ENCODE data around the gene GABRR3.

Gene GABRR3

GRCh38 chr3:98002717-98003116 is 32.4 kb downstream of the GABRR3 start:
- no peak overlapping the region for H4K8ac ChIP-seq (ENCODE audit: low read depth, low read length)
- H3K4ac ChIP-seq (ENCODE audit: low read depth, low read length): no peak overlapping the region
- H3K4me2 ChIP-seq (ENCODE audit: low read length): no peak overlapping the region
- no peak overlapping the region for H2BK15ac ChIP-seq (replicated peaks; ENCODE audit: low read depth)
- no peak overlapping the region for H2AK5ac ChIP-seq (ENCODE audit: low read length)
- no peak overlapping the region for H2BK5ac ChIP-seq (ENCODE audit: low read length)
- no CpG with 5 or more reads among the region's 1 CpG for WGBS (ENCODE audit: extremely low coverage, insufficient coverage, low lambda C conversion rate)
- no peak overlapping the region for H3K4me3 ChIP-seq (ENCODE audit: low read length)
- no peaks in the 10 kb centered on the region for H3K79me2 ChIP-seq (ENCODE audit: control insufficient read depth, insufficient read depth, low read length)
- H3K79me1 ChIP-seq (ENCODE audit: low read length): no peaks in the 10 kb centered on the region
- H3K27ac ChIP-seq (ENCODE audit: low read depth, low read length): no peak overlapping the region
- no peaks in the 10 kb centered on the region for H3K4me1 ChIP-seq (ENCODE audit: control insufficient read depth, low read depth, low read length)
- no peak for DNase-seq
- no peaks in the 10 kb centered on the region for H3K27me3 ChIP-seq (ENCODE audit: insufficient read depth, low read length, poor library complexity)
- no peak overlapping the region for H2BK120ac ChIP-seq (ENCODE audit: low read depth, low read length)
- H3K23ac ChIP-seq (ENCODE audit: low read length): no peak overlapping the region
- H3K9ac ChIP-seq (ENCODE audit: low read length): no peak overlapping the region
- H4K5ac ChIP-seq (ENCODE audit: low read length): no peak overlapping the region
- no peak overlapping the region for H3K18ac ChIP-seq (ENCODE audit: low read length)
- no peak overlapping the region for H3K56ac ChIP-seq (ENCODE audit: low read length)
- no peaks in the 10 kb centered on the region for H3K36me3 ChIP-seq (ENCODE audit: control insufficient read depth, insufficient read depth, low read length)

DNA sequence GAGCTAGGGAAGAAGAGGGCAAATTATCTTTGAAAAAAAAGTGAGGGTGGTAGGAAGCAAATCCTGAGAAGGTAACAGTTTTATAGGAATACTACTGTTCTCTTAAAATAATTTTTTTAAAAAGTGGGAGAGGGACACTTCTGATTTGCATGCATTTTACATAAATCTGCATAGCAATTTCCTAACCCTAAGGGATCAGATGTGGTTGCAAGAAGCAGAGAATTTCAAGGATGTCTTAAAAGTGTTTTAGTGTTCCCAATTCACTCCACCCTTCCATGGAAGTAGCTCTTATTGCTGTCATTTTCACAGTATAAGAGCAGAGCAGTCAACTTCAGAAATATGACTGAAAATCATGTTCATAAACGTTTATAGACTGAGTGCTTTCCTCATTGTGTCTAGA is 35.1 kb downstream of the GABRR3 start:
- Histone ChIP-seq H3K27ac (ENCODE audit: low read depth, low read length) (no peak overlapping the region), H2BK15ac (replicated peaks; ENCODE audit: low read depth) (no peak overlapping the region), H3K9ac (ENCODE audit: low read length) (no peak overlapping the region), H3K4ac (ENCODE audit: low read depth, low read length) (no peak overlapping the region), H2BK5ac (ENCODE audit: low read length) (no peak overlapping the region), H3K4me3 (ENCODE audit: low read length) (no peak overlapping the region), H3K36me3 (ENCODE audit: control insufficient read depth, insufficient read depth, low read length) (no peaks in the 10 kb centered on the region), H3K23ac (ENCODE audit: low read length) (no peak overlapping the region), H2BK120ac (ENCODE audit: low read depth, low read length) (no peak overlapping the region), H3K4me2 (ENCODE audit: low read length) (no peak overlapping the region), H3K18ac (ENCODE audit: low read length) (no peak overlapping the region), H3K79me2 (ENCODE audit: control insufficient read depth, insufficient read depth, low read length) (no peaks in the 10 kb centered on the region), H4K8ac (ENCODE audit: low read depth, low read length) (no peak overlapping the region), H4K5ac (ENCODE audit: low read length) (no peak overlapping the region), H3K79me1 (ENCODE audit: low read length) (no peaks in the 10 kb centered on the region), H2AK5ac (ENCODE audit: low read length) (no peak overlapping the region), H3K27me3 (ENCODE audit: insufficient read depth, low read length, poor library complexity) (no peaks in the 10 kb centered on the region), H3K4me1 (ENCODE audit: control insufficient read depth, low read depth, low read length) (no peaks in the 10 kb centered on the region), H3K56ac (ENCODE audit: low read length) (no peak overlapping the region)
- no CpG with 5 or more reads among the region's 1 CpG for WGBS (ENCODE audit: extremely low coverage, insufficient coverage, low lambda C conversion rate)
- no peak for DNase-seq

GRCh38 chr3:97999103-97999502 is 36.0 kb downstream of the GABRR3 start:
- Histone ChIP-seq H3K79me1 (ENCODE audit: low read length) (no peaks in the 10 kb centered on the region), H3K4me3 (ENCODE audit: low read length) (no peak overlapping the region), H3K9ac (ENCODE audit: low read length) (no peak overlapping the region), H3K18ac (ENCODE audit: low read length) (no peak overlapping the region), H4K5ac (ENCODE audit: low read length) (no peak overlapping the region), H4K8ac (ENCODE audit: low read depth, low read length) (no peak overlapping the region), H3K4me1 (ENCODE audit: control insufficient read depth, low read depth, low read length) (no peaks in the 10 kb centered on the region), H3K4ac (ENCODE audit: low read depth, low read length) (no peak overlapping the region), H3K23ac (ENCODE audit: low read length) (no peak overlapping the region), H3K4me2 (ENCODE audit: low read length) (no peak overlapping the region), H2BK15ac (replicated peaks; ENCODE audit: low read depth) (no peak overlapping the region), H3K27ac (ENCODE audit: low read depth, low read length) (no peak overlapping the region), H2AK5ac (ENCODE audit: low read length) (no peak overlapping the region), H3K79me2 (ENCODE audit: control insufficient read depth, insufficient read depth, low read length) (no peaks in the 10 kb centered on the region), H2BK120ac (ENCODE audit: low read depth, low read length) (no peak overlapping the region), H3K36me3 (ENCODE audit: control insufficient read depth, insufficient read depth, low read length) (no peaks in the 10 kb centered on the region), H3K27me3 (ENCODE audit: insufficient read depth, low read length, poor library complexity) (no peaks in the 10 kb centered on the region), H3K56ac (ENCODE audit: low read length) (no peak overlapping the region), H2BK5ac (ENCODE audit: low read length) (no peak overlapping the region)
- WGBS (ENCODE audit: extremely low coverage, insufficient coverage, low lambda C conversion rate): 100% methylated on average over 2 of the region's 5 CpGs
- DNase-seq: no peak

- no peak for DNase-seq
- no CpG with 5 or more reads among the region's 4 CpGs for WGBS (ENCODE audit: extremely low coverage, insufficient coverage, low lambda C conversion rate)
- H2BK5ac ChIP-seq (ENCODE audit: low read length): no peak overlapping the region
These were observed 38.1 kb downstream of the GABRR3 start for GRCh38 chr3:97996988-97997387.

DNA sequence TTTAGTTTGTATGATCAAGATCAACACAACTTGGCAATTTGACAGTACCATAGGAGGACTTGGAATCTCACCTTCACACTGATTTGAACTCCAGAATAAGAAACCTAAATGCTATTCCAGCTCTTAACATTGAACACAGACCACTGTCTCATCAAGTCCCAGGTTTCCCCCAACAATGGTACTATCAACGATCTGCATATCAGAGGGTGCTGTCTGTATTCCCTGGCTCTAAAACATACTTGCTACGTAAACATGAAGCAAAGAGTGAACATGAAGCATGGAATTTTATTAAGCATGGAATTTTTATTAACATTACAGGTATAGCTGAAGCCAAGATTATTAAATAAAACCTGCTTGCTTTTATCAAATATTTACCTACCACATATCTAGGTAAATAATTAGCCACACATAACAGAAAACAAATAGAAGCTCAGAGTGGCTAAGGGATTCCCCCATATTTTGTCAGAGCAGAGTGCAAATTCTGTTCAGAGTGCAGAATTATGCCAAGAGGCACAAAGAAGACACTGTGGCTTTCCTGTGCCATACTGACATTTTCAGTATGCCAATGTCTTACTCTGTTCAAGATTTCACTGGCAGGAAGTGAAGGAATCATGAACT is 40.7 kb downstream of the GABRR3 start:
- Histone ChIP-seq H3K27me3 (ENCODE audit: insufficient read depth, low read length, poor library complexity) (no peaks in the 10 kb centered on the region), H3K56ac (ENCODE audit: low read length) (no peak overlapping the region), H3K36me3 (ENCODE audit: control insufficient read depth, insufficient read depth, low read length) (no peaks in the 10 kb centered on the region), H2BK15ac (replicated peaks; ENCODE audit: low read depth) (no peak overlapping the region), H3K4me3 (ENCODE audit: low read length) (no peak overlapping the region), H2BK5ac (ENCODE audit: low read length) (no peak overlapping the region), H4K5ac (ENCODE audit: low read length) (no peak overlapping the region), H2AK5ac (ENCODE audit: low read length) (no peak overlapping the region), H3K4me2 (ENCODE audit: low read length) (no peak overlapping the region), H3K23ac (ENCODE audit: low read length) (no peak overlapping the region), H3K9ac (ENCODE audit: low read length) (no peak overlapping the region), H3K79me1 (ENCODE audit: low read length) (no peaks in the 10 kb centered on the region), H3K18ac (ENCODE audit: low read length) (no peak overlapping the region), H3K27ac (ENCODE audit: low read depth, low read length) (no peak overlapping the region), H3K4me1 (ENCODE audit: control insufficient read depth, low read depth, low read length) (no peaks in the 10 kb centered on the region), H4K8ac (ENCODE audit: low read depth, low read length) (no peak overlapping the region), H2BK120ac (ENCODE audit: low read depth, low read length) (no peak overlapping the region), H3K79me2 (ENCODE audit: control insufficient read depth, insufficient read depth, low read length) (no peaks in the 10 kb centered on the region), H3K4ac (ENCODE audit: low read depth, low read length) (no peak overlapping the region)
- DNase-seq: no peak
- no CpG with 5 or more reads among the region's 2 CpGs for WGBS (ENCODE audit: extremely low coverage, insufficient coverage, low lambda C conversion rate)

More at GRCh38 chr3:97996988-97997387, 38.1 kb downstream of the GABRR3 start:
- no peaks in the 10 kb centered on the region for H3K36me3 ChIP-seq (ENCODE audit: control insufficient read depth, insufficient read depth, low read length)
- H3K18ac ChIP-seq (ENCODE audit: low read length): no peak overlapping the region
- H3K4ac ChIP-seq (ENCODE audit: low read depth, low read length): no peak overlapping the region
- H4K8ac ChIP-seq (ENCODE audit: low read depth, low read length): no peak overlapping the region
- no peak overlapping the region for H3K27ac ChIP-seq (ENCODE audit: low read depth, low read length)
- no peak overlapping the region for H2BK120ac ChIP-seq (ENCODE audit: low read depth, low read length)
- H3K27me3 ChIP-seq (ENCODE audit: insufficient read depth, low read length, poor library complexity): no peaks in the 10 kb centered on the region
- H3K9ac ChIP-seq (ENCODE audit: low read length): no peak overlapping the region
- no peak overlapping the region for H3K56ac ChIP-seq (ENCODE audit: low read length)
- no peak overlapping the region for H3K4me3 ChIP-seq (ENCODE audit: low read length)
- H4K5ac ChIP-seq (ENCODE audit: low read length): no peak overlapping the region
- H3K4me2 ChIP-seq (ENCODE audit: low read length): no peak overlapping the region
- H3K79me2 ChIP-seq (ENCODE audit: control insufficient read depth, insufficient read depth, low read length): no peaks in the 10 kb centered on the region
- H2AK5ac ChIP-seq (ENCODE audit: low read length): no peak overlapping the region
- no peaks in the 10 kb centered on the region for H3K4me1 ChIP-seq (ENCODE audit: control insufficient read depth, low read depth, low read length)
- no peak overlapping the region for H3K23ac ChIP-seq (ENCODE audit: low read length)
- no peaks in the 10 kb centered on the region for H3K79me1 ChIP-seq (ENCODE audit: low read length)
- no peak overlapping the region for H2BK15ac ChIP-seq (replicated peaks; ENCODE audit: low read depth)

DNA sequence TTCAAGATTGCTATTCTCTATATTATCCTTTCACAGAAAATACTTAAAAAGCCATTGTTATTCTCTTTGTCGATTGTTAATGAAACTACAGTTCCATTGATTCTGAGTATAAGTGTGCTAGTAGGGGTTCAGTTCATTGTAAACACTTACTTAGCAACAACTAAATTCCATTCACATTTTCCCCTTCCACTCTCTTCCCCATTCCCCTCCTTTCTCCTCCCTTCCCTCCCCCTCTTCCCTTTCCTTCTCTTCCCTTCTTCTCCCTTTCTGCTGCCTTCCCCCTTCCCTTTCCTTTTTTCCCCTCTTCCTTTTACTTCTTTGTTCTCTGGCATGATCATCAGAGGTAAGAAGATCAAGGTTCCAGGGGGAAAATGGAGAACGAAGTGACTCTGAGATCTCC is 41.6 kb downstream of the GABRR3 start:
- no peak overlapping the region for H2AK5ac ChIP-seq (ENCODE audit: low read length)
- no peak overlapping the region for H4K8ac ChIP-seq (ENCODE audit: low read depth, low read length)
- no peak overlapping the region for H3K4me3 ChIP-seq (ENCODE audit: low read length)
- no peaks in the 10 kb centered on the region for H3K79me1 ChIP-seq (ENCODE audit: low read length)
- H3K27ac ChIP-seq (ENCODE audit: low read depth, low read length): no peak overlapping the region
- no peak overlapping the region for H2BK120ac ChIP-seq (ENCODE audit: low read depth, low read length)
- no peak overlapping the region for H3K9ac ChIP-seq (ENCODE audit: low read length)
- H3K27me3 ChIP-seq (ENCODE audit: insufficient read depth, low read length, poor library complexity): no peaks in the 10 kb centered on the region
- H2BK15ac ChIP-seq (replicated peaks; ENCODE audit: low read depth): no peak overlapping the region
- no peak for DNase-seq
- no peak overlapping the region for H2BK5ac ChIP-seq (ENCODE audit: low read length)
- no peaks in the 10 kb centered on the region for H3K36me3 ChIP-seq (ENCODE audit: control insufficient read depth, insufficient read depth, low read length)
- no peak overlapping the region for H3K4ac ChIP-seq (ENCODE audit: low read depth, low read length)
- no peaks in the 10 kb centered on the region for H3K4me1 ChIP-seq (ENCODE audit: control insufficient read depth, low read depth, low read length)
- H4K5ac ChIP-seq (ENCODE audit: low read length): no peak overlapping the region
- no CpG with 5 or more reads among the region's 2 CpGs for WGBS (ENCODE audit: extremely low coverage, insufficient coverage, low lambda C conversion rate)
- H3K56ac ChIP-seq (ENCODE audit: low read length): no peak overlapping the region
- H3K4me2 ChIP-seq (ENCODE audit: low read length): no peak overlapping the region
- H3K23ac ChIP-seq (ENCODE audit: low read length): no peak overlapping the region
- H3K18ac ChIP-seq (ENCODE audit: low read length): no peak overlapping the region
- no peaks in the 10 kb centered on the region for H3K79me2 ChIP-seq (ENCODE audit: control insufficient read depth, insufficient read depth, low read length)

Measured in mesendoderm (in vitro differentiated cells).